ENCODE data around the gene ALDH3B1. TPM values are rescaled to one million over a fixed set of nuclear protein-coding genes. Genes with fewer than 3 reads are reported as not detected.

Gene ALDH3B1
- total and polyA plus RNA-seq, 8 donors = 12.1 to 87.1 (median 16.1) TPM

GRCh38 chr11:68018730-68019190, 8.6 kb downstream of the ALDH3B1 start:
- Histone ChIP-seq H3K4me3 (no peak overlapping the region), H3K36me3 (peaks cover 0 to 49% of the 10 kb centered on the region in 2 donors), H3K27ac (no peak overlapping the region), H3K4me1 (peaks cover 14 to 46% of the 10 kb centered on the region in 2 donors), H3K9me3 (no peaks in the 10 kb centered on the region), H3K27me3 (no peaks in the 10 kb centered on the region)
- TF ChIP-seq, protein P1, sequence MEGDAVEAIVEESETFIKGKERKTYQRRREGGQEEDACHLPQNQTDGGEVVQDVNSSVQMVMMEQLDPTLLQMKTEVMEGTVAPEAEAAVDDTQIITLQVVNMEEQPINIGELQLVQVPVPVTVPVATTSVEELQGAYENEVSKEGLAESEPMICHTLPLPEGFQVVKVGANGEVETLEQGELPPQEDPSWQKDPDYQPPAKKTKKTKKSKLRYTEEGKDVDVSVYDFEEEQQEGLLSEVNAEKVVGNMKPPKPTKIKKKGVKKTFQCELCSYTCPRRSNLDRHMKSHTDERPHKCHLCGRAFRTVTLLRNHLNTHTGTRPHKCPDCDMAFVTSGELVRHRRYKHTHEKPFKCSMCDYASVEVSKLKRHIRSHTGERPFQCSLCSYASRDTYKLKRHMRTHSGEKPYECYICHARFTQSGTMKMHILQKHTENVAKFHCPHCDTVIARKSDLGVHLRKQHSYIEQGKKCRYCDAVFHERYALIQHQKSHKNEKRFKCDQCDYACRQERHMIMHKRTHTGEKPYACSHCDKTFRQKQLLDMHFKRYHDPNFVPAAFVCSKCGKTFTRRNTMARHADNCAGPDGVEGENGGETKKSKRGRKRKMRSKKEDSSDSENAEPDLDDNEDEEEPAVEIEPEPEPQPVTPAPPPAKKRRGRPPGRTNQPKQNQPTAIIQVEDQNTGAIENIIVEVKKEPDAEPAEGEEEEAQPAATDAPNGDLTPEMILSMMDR (IDR thresholded peaks at IDR 0.05) = no peak
- intact Hi-C loops (cut with DNase I) = no loop called here
- ATAC-seq = no peak
- DNase-seq = peak in 1 of 4 donors; percentile 66

DNA sequence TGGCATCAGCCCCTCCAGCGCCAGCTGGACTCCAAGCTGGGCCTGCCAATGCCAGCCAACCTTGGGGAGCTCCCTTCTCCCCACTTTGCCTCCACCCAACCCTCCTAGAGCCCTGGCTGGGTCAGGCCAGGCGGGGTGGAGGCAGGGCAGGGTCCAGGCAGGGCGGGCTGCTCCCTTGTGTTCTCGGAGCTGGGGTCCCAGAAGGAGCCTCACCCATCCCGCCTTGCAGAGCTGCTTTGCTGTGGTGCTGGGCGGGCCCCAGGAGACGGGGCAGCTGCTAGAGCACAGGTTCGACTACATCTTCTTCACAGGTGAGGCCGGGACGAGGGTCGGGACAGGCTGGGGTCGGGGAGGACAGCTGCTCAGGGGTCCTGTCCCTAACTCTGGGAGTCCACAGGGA, 9.4 kb downstream of the ALDH3B1 start:
- TF ChIP-seq, protein P1 (IDR thresholded peaks at IDR 0.05) = no peak
- ATAC-seq (no peak), DNase-seq (no peak)
- Histone ChIP-seq H3K4me1 (peaks cover 7 to 39% of the 10 kb centered on the region in 2 donors), H3K27ac (no peak overlapping the region), H3K27me3 (no peaks in the 10 kb centered on the region), H3K9me3 (no peaks in the 10 kb centered on the region), H3K4me3 (no peak overlapping the region), H3K36me3 (peaks cover 0 to 56% of the 10 kb centered on the region in 2 donors)
- intact Hi-C loops (cut with DNase I) = no loop called here

GRCh38 chr11:68020575-68020974, 10.4 kb downstream of the ALDH3B1 start:
- TF ChIP-seq, protein P1 (IDR thresholded peaks at IDR 0.05) = no peak
- DNase-seq = peak in 2 of 4 donors; percentile 71 to 79
- ATAC-seq = peak; percentile 68
- no peaks in the 10 kb centered on the region for H3K9me3 ChIP-seq
- no peak overlapping the region for H3K4me3 ChIP-seq
- intact Hi-C loops (cut with DNase I) = no loop called here
- H3K27ac ChIP-seq = no peak overlapping the region
- H3K4me1 ChIP-seq = peaks cover 0 to 29% of the 10 kb centered on the region in 2 donors
- no peaks in the 10 kb centered on the region for H3K27me3 ChIP-seq
- H3K36me3 ChIP-seq = peaks cover 0 to 61% of the 10 kb centered on the region in 2 donors

GRCh38 chr11:68021167-68021787, 11.2 kb downstream of the ALDH3B1 start:
- H3K4me1 ChIP-seq = peaks cover 0 to 24% of the 10 kb centered on the region in 2 donors
- DNase-seq (peak in 2 of 4 donors; percentile 37 to 85), ATAC-seq (peak; percentile 78)
- H3K9me3 ChIP-seq = no peaks in the 10 kb centered on the region
- peaks cover 0 to 67% of the 10 kb centered on the region in 2 donors for H3K36me3 ChIP-seq
- TF ChIP-seq, protein P1 (IDR thresholded peaks at IDR 0.05) = peak in 1 of 2 donors; percentile 26
- intact Hi-C loops (cut with DNase I) = no loop called here
- no peak overlapping the region for H3K27ac ChIP-seq
- no peak overlapping the region for H3K4me3 ChIP-seq
- H3K27me3 ChIP-seq = no peaks in the 10 kb centered on the region

- TF ChIP-seq, protein P1 (IDR thresholded peaks at IDR 0.05) = no peak
- ATAC-seq = no peak
- H3K9me3 ChIP-seq = no peaks in the 10 kb centered on the region
- intact Hi-C loops (cut with DNase I) = no loop called here
- H3K4me1 ChIP-seq = peaks cover 0 to 17% of the 10 kb centered on the region in 2 donors
- DNase-seq = peak in 1 of 4 donors; percentile 69
- H3K27ac ChIP-seq = no peak overlapping the region
- peaks cover 0 to 78% of the 10 kb centered on the region in 2 donors for H3K36me3 ChIP-seq
- no peaks in the 10 kb centered on the region for H3K27me3 ChIP-seq
- no peak overlapping the region for H3K4me3 ChIP-seq
Observed at GRCh38 chr11:68022531-68022930, 12.4 kb downstream of the ALDH3B1 start.
